Measurements from ENCODE around the gene MMP15. TPM values are rescaled to one million over a fixed set of nuclear protein-coding genes. Genes with fewer than 3 reads are reported as not detected.

MMP15 gene
- total RNA-seq (2022; extraction: Qiagen RNA extraction; ENCODE audit: low read depth), result 14.7 to 20.7 TPM (median 18.8 TPM) in 5 replicates

DNA sequence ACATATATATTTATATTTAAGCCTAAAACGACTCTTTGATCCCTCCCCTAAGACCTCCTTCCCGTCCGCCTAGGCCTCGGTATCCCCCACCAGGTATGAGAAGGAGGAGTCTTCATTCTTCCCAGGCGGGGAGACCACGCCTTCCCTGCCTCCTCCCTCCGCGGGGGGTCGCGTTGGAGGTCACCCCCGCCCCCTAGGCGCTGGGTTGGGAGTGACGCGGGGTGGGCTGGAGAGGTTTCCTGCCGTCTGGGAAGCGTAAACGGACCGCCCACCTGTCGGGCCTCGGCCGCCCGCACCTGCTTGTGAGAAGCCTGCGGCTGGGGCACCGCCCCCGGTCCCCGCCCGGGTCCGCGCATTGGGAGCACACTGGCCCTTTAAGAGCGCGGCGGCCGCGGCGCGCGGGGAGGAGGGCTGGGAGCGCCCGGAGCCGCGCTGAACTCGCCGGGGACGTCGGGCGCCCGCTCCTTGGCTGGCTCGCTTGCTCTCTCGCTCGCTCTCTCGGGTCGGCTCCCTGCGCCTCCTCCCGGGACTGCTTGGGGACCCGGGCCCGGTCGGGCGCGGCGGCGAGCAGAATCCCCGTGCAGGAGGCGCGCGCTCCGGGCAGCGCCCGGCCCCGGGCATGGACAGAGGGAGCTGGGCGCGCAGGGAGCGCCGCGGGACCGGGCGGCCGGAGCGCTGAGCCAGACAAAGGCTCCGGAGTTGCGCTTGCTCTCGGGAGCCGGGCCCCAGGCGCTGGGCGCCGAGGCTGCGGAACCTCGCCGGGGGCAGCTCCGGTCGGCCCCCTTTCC is at the start of gene MMP15:
MMP15 (plus strand) TSS at position 404 of the 788 bp plus-strand sequence. CDS start 597 bp downstream, outside the sequence.

DNA sequence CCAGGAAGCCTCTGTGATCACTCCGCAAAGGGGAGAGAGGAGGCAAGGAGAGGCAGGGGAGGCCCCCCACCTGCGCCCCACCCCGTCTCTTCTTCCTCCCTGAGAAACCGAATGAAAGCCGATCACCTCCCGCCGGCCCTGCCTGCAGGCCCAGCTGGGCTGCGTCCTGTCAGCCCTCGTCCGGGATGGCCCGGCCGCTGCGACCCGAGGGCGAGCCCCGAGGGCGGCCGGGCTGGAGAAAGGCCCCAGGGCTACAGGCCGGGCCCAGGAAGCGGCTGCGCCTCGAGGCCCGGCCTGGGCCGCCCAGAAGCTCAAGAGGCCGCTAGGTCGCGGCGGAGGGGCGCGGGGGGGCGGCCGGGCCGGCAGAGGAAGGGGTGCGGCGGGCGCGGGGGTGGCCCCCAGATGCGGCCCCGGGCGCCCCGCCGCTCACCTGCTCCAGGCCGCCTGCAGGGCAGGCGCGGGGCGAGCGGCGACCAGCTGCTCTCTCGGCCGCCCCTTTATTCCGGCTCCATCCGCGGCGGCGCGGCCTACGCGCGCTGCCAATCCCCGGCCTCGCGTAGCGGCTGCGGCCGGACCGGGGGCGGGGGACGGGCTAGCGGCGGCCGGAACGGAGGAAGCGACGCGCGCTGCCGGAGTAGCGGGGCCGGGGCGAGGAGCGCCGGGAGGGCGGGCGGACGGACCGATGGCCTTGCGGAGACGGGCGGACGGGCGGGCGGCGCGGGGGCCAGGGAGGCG is 25.4 kb upstream of the MMP15 start, which contains the start of gene ZNF319:
ZNF319 (minus strand) TSS at position 702 of the 735 bp plus-strand sequence. CDS start 2,407 bp downstream, outside the sequence.

DNA sequence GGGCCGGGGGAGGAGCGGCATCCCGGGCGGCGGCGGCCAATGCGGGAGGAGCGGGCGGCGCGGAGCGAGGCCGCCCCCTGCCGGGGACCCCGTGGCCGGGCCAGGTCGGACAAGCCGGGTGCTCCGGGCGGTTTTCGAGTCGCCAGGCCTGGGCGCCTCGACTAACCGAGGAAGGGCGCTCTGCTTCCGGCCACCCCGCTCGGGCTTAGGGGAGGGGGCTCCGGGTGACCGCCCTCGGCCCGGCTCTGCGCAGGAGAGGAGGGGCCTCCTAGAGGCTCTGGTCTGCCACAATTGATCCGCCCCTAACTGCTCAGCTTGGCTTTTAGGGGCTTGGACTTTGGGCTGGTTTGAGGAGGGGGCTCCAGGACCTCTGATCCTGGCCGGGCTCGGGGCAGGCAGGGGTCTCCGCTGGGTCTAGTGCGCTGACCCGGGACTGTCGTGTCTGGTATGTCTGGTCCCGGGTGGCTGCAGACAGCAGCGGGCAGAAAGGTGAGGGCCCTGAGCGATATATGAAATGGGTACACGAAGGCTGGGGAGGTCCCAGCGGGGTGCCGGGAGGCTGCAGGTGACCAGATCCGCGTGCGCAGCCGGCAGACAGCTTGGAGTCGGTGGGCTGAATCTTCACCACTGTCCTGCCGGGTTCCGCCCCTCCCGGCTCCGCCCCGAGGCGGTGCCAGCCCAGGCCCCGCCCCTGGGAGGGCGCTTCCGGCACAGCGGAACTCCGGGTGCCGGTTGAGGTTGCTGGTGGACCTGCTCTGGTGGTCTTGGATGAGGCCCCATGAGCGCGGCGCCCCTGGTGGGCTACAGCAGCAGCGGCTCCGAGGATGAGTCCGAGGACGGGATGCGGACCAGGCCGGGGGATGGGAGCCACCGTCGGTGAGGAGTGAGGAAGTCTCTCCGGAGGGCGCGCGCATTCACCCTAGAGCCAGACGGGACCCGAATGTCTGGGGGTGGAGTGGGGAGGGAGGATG is 24.6 kb upstream of the MMP15 start, which contains the start of gene USB1:
USB1 (plus strand) TSS at position 702 of the 971 bp plus-strand sequence; CDS start at position 779, 77 bp downstream.

Other genes with a start within 250 kb of the MMP15 start
- gene KIFC3, start 223.3 kb upstream of the MMP15 start, total RNA-seq (2022; extraction: Qiagen RNA extraction; ENCODE audit: low read depth), result 161 to 215 TPM (median 203 TPM) in 5 replicates
- gene CNGB1, start 54.6 kb upstream of the MMP15 start, total RNA-seq (2022; extraction: Qiagen RNA extraction; ENCODE audit: low read depth), result 0.08 to 0.39 TPM (median 0.09 TPM) in 5 replicates
- 12.7 to 18.1 TPM (median 17.5 TPM) in 5 replicates for gene ZNF319, start 25.1 kb upstream of the MMP15 start, total RNA-seq (2022; extraction: Qiagen RNA extraction; ENCODE audit: low read depth)
- 96.0 to 105 TPM (median 101 TPM) in 5 replicates for gene USB1, start 24.3 kb upstream of the MMP15 start, total RNA-seq (2022; extraction: Qiagen RNA extraction; ENCODE audit: low read depth)
- 53.2 to 58.9 TPM (median 55.5 TPM) in 5 replicates for gene CFAP20, start 103.6 kb downstream of the MMP15 start, total RNA-seq (2022; extraction: Qiagen RNA extraction; ENCODE audit: low read depth)
- 56.8 to 67.3 TPM (median 64.4 TPM) in 5 replicates for gene CSNK2A2, start 172.4 kb downstream of the MMP15 start, total RNA-seq (2022; extraction: Qiagen RNA extraction; ENCODE audit: low read depth)